Measurements from ENCODE around the gene STARD5. TPM values are rescaled to one million over a fixed set of nuclear protein-coding genes. Genes with fewer than 3 reads are reported as not detected.

The STARD5 gene
- total and polyA plus RNA-seq, 2 experiments from 2014 or later = 3.8 to 10.1 TPM

DNA sequence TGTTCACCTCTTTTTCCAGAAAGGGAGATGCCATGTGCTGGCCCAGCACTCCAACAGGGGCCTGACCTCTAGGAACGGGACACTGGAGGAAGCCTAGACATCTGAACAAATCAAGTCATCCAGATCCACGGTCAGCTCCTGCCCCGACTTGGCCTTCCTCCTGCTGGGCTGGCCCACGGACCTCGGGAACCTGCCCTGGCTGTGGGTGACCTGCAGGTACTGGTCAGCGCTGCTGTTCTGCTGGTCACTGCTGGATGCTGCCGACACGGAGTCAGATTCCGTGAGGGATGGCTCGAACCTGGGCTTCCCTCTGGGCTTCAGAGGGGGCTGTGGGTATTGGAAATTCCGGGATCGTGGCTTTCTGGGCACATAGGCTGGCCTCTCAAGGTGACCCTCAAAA, 8.4 kb upstream of the STARD5 start (continued):
- TF ChIP-seq, protein P1, sequence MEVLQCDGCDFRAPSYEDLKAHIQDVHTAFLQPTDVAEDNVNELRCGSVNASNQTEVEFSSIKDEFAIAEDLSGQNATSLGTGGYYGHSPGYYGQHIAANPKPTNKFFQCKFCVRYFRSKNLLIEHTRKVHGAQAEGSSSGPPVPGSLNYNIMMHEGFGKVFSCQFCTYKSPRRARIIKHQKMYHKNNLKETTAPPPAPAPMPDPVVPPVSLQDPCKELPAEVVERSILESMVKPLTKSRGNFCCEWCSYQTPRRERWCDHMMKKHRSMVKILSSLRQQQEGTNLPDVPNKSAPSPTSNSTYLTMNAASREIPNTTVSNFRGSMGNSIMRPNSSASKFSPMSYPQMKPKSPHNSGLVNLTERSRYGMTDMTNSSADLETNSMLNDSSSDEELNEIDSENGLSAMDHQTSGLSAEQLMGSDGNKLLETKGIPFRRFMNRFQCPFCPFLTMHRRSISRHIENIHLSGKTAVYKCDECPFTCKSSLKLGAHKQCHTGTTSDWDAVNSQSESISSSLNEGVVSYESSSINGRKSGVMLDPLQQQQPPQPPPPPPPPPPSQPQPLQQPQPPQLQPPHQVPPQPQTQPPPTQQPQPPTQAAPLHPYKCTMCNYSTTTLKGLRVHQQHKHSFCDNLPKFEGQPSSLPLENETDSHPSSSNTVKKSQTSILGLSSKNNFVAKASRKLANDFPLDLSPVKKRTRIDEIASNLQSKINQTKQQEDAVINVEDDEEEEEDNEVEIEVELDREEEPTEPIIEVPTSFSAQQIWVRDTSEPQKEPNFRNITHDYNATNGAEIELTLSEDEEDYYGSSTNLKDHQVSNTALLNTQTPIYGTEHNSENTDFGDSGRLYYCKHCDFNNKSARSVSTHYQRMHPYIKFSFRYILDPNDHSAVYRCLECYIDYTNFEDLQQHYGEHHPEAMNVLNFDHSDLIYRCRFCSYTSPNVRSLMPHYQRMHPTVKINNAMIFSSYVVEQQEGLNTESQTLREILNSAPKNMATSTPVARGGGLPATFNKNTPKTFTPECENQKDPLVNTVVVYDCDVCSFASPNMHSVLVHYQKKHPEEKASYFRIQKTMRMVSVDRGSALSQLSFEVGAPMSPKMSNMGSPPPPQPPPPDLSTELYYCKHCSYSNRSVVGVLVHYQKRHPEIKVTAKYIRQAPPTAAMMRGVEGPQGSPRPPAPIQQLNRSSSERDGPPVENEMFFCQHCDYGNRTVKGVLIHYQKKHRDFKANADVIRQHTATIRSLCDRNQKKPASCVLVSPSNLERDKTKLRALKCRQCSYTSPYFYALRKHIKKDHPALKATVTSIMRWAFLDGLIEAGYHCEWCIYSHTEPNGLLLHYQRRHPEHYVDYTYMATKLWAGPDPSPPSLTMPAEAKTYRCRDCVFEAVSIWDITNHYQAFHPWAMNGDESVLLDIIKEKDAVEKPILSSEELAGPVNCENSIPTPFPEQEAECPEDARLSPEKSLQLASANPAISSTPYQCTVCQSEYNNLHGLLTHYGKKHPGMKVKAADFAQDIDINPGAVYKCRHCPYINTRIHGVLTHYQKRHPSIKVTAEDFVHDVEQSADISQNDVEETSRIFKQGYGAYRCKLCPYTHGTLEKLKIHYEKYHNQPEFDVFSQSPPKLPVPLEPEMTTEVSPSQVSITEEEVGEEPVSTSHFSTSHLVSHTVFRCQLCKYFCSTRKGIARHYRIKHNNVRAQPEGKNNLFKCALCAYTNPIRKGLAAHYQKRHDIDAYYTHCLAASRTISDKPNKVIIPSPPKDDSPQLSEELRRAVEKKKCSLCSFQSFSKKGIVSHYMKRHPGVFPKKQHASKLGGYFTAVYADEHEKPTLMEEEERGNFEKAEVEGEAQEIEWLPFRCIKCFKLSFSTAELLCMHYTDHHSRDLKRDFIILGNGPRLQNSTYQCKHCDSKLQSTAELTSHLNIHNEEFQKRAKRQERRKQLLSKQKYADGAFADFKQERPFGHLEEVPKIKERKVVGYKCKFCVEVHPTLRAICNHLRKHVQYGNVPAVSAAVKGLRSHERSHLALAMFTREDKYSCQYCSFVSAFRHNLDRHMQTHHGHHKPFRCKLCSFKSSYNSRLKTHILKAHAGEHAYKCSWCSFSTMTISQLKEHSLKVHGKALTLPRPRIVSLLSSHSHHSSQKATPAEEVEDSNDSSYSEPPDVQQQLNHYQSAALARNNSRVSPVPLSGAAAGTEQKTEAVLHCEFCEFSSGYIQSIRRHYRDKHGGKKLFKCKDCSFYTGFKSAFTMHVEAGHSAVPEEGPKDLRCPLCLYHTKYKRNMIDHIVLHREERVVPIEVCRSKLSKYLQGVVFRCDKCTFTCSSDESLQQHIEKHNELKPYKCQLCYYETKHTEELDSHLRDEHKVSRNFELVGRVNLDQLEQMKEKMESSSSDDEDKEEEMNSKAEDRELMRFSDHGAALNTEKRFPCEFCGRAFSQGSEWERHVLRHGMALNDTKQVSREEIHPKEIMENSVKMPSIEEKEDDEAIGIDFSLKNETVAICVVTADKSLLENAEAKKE (CRISPR knock-in tag; IDR thresholded peaks at IDR 0.05) = no peak

DNA sequence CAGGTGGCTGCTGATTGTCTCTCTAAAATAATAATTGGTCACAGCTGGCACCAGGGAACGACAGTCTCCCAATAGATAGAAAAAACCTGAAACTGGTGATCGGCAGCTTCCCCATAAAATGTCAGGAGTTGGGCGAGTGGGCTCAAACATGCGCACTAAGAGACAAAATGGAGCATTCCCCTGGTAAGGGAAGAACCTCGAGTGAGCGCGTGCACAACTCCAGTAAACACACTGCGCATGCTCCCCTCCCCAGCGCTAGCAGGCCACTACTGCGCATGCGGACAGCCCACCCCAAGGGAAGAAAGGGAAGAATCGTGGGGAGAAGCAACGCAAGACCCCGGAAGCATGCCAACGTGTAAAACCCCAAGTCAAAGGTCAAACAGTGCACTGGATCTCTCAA, 7.7 kb upstream of the STARD5 start:
- Mint-ChIP-seq H3K4me3 (no peak overlapping the region), H3K27me3 (ENCODE audit: insufficient read depth, low read depth, poor library complexity) (peaks cover 9% of the 10 kb centered on the region), H3K9me3 (no peaks in the 10 kb centered on the region), H3K27ac (no peak overlapping the region), H3K4me1 (no peaks in the 10 kb centered on the region), H3K36me3 (ENCODE audit: low read depth) (no peaks in the 10 kb centered on the region)
- no peak for ATAC-seq
- Histone ChIP-seq H3K27ac (ENCODE audit: low read depth) (no peak overlapping the region), H3K79me2 (replicated peaks; ENCODE audit: insufficient read depth) (no peaks in the 10 kb centered on the region), H4K20me1 (replicated peaks; ENCODE audit: insufficient read depth) (no peaks in the 10 kb centered on the region), H3K36me3 (ENCODE audit: insufficient read depth) (no peaks in the 10 kb centered on the region), H2AFZ (no peak overlapping the region), H3K4me2 (no peak overlapping the region), H3K4me1 (ENCODE audit: insufficient read depth) (no peaks in the 10 kb centered on the region), H3K27me3 (ENCODE audit: insufficient read depth) (no peaks in the 10 kb centered on the region), H3K9me2 (ENCODE audit: insufficient read depth) (no peaks in the 10 kb centered on the region), H3K4me3 (no peak overlapping the region), H3F3A (replicated peaks; ENCODE audit: low read depth) (no peaks in the 10 kb centered on the region)
- DNase-seq (ENCODE audit: low spot score) = no peak
- TF ChIP-seq, protein P2, sequence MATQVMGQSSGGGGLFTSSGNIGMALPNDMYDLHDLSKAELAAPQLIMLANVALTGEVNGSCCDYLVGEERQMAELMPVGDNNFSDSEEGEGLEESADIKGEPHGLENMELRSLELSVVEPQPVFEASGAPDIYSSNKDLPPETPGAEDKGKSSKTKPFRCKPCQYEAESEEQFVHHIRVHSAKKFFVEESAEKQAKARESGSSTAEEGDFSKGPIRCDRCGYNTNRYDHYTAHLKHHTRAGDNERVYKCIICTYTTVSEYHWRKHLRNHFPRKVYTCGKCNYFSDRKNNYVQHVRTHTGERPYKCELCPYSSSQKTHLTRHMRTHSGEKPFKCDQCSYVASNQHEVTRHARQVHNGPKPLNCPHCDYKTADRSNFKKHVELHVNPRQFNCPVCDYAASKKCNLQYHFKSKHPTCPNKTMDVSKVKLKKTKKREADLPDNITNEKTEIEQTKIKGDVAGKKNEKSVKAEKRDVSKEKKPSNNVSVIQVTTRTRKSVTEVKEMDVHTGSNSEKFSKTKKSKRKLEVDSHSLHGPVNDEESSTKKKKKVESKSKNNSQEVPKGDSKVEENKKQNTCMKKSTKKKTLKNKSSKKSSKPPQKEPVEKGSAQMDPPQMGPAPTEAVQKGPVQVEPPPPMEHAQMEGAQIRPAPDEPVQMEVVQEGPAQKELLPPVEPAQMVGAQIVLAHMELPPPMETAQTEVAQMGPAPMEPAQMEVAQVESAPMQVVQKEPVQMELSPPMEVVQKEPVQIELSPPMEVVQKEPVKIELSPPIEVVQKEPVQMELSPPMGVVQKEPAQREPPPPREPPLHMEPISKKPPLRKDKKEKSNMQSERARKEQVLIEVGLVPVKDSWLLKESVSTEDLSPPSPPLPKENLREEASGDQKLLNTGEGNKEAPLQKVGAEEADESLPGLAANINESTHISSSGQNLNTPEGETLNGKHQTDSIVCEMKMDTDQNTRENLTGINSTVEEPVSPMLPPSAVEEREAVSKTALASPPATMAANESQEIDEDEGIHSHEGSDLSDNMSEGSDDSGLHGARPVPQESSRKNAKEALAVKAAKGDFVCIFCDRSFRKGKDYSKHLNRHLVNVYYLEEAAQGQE (IDR thresholded peaks at IDR 0.05; ENCODE audit: unreplicated experiment) = no peak
- TF ChIP-seq ZNF331 (CRISPR knock-in tag; IDR thresholded peaks at IDR 0.05; ENCODE audit: low read depth) (no peak), CREB1 (CRISPR knock-in tag; IDR thresholded peaks at IDR 0.05; ENCODE audit: low read depth) (no peak), EZH2 (IDR thresholded peaks at IDR 0.05; ENCODE audit: low read depth, unreplicated experiment) (no peak), ZNF114 (CRISPR knock-in tag; IDR thresholded peaks at IDR 0.05) (no peak), NANOG (IDR thresholded peaks at IDR 0.05; ENCODE audit: borderline replicate concordance) (no peak), CTCF (conservative IDR thresholded peaks at IDR 0.05; ENCODE audit: low read depth in 2 of 2) (no peak)

Data from GM23338 (cell line).